ENCODE results near the gene MAPK8IP2.
"Not testable (repeated sequence)": the region's sequence is repeated elsewhere in the genome, so short reads cannot be mapped to it uniquely, and the experiment has no call there.

DNA sequence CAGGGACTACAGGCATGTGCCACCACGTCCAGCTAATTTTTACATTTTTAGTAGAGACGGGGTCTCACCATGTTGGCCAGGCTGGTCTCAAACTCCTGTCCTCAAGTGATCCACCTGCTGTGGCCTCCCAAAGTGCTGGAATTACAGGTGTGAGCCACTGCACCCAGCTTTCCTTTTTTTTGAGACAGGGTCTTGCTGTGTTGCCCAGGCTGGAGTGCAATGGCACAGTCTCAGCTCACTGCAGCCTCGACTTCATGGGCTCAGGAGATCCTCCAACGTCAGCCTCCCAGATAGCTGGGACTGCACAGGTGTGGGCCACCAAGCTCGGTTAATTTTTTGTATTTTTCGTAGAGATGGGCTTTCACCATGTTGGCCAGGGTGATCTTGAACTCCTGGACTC, 54.1 kb downstream of the MAPK8IP2 start:
- TF ChIP-seq, protein P1, sequence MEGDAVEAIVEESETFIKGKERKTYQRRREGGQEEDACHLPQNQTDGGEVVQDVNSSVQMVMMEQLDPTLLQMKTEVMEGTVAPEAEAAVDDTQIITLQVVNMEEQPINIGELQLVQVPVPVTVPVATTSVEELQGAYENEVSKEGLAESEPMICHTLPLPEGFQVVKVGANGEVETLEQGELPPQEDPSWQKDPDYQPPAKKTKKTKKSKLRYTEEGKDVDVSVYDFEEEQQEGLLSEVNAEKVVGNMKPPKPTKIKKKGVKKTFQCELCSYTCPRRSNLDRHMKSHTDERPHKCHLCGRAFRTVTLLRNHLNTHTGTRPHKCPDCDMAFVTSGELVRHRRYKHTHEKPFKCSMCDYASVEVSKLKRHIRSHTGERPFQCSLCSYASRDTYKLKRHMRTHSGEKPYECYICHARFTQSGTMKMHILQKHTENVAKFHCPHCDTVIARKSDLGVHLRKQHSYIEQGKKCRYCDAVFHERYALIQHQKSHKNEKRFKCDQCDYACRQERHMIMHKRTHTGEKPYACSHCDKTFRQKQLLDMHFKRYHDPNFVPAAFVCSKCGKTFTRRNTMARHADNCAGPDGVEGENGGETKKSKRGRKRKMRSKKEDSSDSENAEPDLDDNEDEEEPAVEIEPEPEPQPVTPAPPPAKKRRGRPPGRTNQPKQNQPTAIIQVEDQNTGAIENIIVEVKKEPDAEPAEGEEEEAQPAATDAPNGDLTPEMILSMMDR (IDR thresholded peaks at IDR 0.05): not testable (repeated sequence)
- TF ChIP-seq POLR2A (IDR thresholded peaks at IDR 0.05): not testable (repeated sequence)

Data from right lobe of liver (tissue), 4 donors.